GM13976 (cell line): Measurements from ENCODE around the gene DCK.

ENCODE experiments used
- DNase-seq: peaks from one replicate; pipeline ENCODE4 v3.0.0; 2012; ENCODE audit warnings: low spot score
- in situ Hi-C: fragments of 300-500 bp; cut with MboI; formaldehyde crosslinking; loops from one replicate; pipeline ENCODE4 v1.12.0; 2022; ENCODE audit warnings: low sequenced_read_pairs, mixed read lengths, inconsistent platforms; ENCODE audit not compliant: unreplicated experiment
- TF ChIP-seq, protein P1 (sequence below): IDR thresholded peaks from 2 replicates; pipeline ENCODE4 v1.5.1; 2012; ENCODE audit warnings: borderline replicate concordance, mild to moderate bottlenecking; ENCODE audit not compliant: insufficient read depth; ENCODE audit errors: extremely low read depth, missing control alignments, control extremely low read depth

Gene DCK

GRCh38 chr4:70984106-70984505 is 9.3 kb upstream of the DCK start:
- in situ Hi-C loops: no loop called here
- TF ChIP-seq, protein P1, sequence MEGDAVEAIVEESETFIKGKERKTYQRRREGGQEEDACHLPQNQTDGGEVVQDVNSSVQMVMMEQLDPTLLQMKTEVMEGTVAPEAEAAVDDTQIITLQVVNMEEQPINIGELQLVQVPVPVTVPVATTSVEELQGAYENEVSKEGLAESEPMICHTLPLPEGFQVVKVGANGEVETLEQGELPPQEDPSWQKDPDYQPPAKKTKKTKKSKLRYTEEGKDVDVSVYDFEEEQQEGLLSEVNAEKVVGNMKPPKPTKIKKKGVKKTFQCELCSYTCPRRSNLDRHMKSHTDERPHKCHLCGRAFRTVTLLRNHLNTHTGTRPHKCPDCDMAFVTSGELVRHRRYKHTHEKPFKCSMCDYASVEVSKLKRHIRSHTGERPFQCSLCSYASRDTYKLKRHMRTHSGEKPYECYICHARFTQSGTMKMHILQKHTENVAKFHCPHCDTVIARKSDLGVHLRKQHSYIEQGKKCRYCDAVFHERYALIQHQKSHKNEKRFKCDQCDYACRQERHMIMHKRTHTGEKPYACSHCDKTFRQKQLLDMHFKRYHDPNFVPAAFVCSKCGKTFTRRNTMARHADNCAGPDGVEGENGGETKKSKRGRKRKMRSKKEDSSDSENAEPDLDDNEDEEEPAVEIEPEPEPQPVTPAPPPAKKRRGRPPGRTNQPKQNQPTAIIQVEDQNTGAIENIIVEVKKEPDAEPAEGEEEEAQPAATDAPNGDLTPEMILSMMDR: no peak
- DNase-seq: no peak

- TF ChIP-seq, protein P1: no peak
- in situ Hi-C loops: no loop called here
- no peak for DNase-seq
Observed at GRCh38 chr4:70984589-70984988, 8.9 kb upstream of the DCK start.

DNA sequence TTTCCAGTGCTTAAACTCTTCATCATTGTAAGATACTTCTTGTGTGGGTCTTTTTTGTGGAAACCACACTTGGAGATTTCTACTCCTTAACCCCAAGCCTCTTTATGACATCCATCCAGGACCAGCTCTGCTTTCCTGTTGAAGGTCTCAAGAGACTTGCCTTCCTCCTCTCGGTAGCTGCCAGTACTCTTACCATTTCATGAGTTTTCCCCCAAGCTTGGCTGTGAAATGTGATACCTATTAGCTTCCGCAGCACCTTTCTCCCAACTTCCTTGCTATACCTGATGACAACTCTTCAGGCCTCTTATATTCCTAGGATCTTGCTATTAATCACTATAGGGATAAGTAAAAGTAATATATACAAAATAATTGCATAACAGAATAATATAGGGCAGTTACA is 1.9 kb upstream of the DCK start:
- in situ Hi-C loops: no loop called here
- no peak for DNase-seq
- TF ChIP-seq, protein P1: no peak

GRCh38 chr4:70992391-70992881 is 1.0 kb upstream of the DCK start:
- in situ Hi-C loops: no loop called here
- TF ChIP-seq, protein P1: no peak
- DNase-seq: no peak

DNA sequence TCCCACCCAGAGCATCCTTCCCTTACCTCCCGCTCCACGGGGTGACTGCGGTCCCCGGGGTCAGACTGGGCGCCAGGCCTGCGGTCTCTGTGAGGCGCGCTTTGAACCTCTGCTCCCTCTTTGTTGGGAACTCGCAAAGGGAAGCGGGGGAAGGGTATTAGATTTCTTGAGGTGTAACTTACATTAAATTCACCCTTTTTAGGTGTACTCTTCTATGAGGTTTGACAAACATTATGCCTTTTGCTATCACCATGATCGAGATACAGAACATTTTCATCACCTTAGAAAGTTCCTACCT is 569 bp downstream of the DCK start:
- DNase-seq: no peak
- in situ Hi-C loops: no loop called here
- TF ChIP-seq, protein P1: no peak

DNA sequence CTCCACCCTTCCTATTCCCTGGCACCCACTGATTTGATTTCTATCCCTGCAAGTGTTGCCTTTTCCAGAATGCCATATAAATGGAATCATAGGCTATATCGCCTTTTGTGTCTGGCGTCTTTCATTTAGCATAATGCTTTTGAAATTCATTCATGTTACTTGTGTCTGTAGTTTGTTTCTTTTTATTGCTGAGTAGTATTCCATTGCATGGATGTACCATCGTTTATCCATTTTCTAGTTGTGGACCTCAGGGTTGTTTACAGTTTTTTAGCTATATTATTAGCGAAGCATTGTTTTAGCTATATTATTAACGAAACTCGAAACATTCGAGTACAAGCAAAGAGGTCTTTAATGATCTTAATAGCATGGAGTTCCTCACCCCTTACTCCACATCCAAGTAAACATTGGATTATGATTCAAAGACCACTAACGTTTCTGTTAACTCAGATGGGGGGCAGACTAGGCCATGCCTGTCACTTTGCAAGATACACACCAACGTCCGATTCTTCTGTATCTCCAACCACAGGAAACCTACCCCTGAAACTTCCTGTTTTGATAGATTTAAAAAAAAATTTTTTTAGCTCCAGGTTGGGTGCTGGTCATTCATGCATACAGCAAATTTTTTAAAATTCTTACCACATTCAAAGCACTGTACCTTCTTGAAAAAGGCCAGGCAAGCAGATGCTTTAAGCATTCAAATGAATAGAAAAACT is 1.1 kb downstream of the DCK start:
- in situ Hi-C loops: no loop called here
- DNase-seq: peak; percentile 37
- TF ChIP-seq, protein P1: no peak

GRCh38 chr4:70996018-70996360 is 2.5 kb downstream of the DCK start:
- in situ Hi-C loops: no loop called here
- DNase-seq: no peak
- TF ChIP-seq, protein P1: no peak
